ENCODE measurements around the gene ZPBP.
A peak's percentile ranks its signal among the peaks of the same experiment; 100 is the strongest.
"Not testable (repeated sequence)": the region's sequence is repeated elsewhere in the genome, so short reads cannot be mapped to it uniquely, and the experiment has no call there.

Gene ZPBP, protein sequence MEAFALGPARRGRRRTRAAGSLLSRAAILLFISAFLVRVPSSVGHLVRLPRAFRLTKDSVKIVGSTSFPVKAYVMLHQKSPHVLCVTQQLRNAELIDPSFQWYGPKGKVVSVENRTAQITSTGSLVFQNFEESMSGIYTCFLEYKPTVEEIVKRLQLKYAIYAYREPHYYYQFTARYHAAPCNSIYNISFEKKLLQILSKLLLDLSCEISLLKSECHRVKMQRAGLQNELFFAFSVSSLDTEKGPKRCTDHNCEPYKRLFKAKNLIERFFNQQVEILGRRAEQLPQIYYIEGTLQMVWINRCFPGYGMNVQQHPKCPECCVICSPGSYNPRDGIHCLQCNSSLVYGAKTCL

DNA sequence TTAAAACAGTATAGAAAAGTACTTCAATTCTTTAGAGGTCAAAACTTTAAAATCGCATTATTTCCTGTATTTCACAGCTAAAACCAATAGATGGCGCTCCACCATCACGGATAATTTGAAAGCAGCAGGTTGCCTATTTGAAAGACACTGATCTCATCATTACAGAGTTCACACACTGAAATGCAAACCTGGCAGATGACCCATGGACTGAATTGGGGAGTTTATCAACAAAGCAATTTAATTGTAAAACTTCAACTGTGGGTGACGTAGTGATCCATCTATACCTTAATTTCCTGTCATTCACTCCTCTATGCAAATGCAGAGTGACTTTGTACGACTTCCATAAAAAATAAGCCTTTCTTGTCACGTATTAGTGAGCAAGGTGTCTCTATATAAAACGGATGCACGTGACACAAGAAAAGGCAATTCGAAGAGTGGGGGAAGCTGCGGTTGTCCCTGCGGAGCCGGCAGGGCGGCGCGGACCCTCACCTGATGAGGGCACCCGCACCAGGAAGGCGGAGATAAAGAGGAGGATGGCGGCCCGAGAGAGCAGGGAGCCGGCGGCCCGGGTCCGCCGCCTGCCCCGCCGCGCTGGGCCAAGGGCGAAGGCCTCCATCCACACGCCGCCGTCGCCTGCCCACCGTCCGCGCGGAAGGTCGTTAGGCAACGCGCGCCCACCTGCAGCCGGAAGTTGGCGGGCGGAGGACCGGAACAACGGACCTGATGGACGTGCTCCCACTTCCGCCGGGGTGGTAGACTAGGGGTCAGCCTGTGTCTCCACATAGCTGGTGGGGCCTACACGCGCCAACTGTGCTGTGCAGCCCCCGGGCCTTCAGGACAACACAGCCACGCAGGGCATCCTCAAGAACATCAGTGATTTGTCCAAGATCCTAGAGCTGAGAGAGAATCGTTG is at the start of gene ZPBP:
ZPBP (minus strand) TSS at position 668 of the 913 bp plus-strand sequence; CDS start at position 616, 52 bp downstream.
- DNase-seq = peak; percentile 82

DNA sequence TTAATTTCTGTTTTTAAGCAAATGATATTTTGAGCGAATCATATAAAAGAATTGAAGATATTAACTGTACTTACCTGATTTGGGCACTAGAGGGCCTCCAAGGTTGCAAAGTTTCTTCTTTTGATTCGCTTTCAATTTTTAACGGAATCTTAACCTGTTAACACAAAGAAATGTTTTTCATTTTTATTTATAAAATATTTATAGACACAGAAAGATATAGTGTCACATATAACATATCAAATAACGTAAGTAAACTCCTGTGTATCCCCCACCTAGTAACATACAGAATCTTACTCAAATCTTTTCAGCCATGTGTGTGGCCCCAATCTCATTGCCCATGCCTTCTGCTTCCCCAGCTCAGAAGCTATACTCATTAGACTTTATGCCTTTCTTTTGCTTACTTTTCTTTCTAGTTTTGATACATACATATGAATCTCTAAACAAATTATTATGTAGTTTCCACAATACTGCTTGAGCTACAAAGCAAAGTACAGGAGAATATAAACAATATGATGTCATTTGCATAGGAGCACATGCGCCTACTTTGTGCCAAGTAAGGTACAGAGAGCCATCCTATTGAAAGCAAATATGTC is 49.5 kb upstream of the ZPBP start:
- DNase-seq = no peak

DNA sequence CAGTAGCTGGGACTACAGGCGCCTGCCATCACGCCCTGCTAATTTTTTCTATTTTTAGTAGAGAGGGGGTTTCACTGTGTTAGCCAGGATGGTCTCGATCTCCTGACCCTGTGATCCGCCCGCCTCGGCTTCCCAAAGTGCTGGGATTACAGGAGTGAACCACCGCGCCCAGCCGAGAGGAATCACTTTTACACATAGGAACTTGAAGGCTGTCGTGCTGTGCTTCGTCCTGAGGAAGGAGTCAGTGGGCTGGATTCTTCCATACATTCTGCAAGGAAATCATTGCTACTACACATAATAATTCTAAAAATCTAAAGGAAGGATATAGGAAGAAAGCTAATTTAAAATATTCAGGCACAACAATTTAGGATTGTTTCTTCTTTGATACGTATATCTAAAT is 48.8 kb upstream of the ZPBP start:
- no peak for DNase-seq

DNA sequence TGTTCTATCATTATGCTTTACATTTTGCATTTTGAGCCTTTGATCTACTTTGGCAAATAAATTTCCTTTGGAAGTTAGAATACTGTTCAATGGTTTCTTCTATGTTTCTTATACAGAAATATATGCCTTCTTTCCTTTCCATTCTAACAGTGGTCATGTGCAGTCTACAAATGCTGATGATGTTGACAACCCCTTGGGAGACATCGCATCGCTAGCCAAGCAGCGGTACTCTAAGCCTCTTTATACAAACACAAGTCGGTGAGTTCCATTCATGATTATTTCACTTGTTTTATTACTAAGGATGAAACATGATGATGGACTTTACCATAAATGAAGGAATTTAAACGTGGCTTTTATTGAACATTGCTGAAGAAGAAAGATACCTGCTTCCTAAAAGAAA is 48.1 kb upstream of the ZPBP start:
- DNase-seq = no peak

DNA sequence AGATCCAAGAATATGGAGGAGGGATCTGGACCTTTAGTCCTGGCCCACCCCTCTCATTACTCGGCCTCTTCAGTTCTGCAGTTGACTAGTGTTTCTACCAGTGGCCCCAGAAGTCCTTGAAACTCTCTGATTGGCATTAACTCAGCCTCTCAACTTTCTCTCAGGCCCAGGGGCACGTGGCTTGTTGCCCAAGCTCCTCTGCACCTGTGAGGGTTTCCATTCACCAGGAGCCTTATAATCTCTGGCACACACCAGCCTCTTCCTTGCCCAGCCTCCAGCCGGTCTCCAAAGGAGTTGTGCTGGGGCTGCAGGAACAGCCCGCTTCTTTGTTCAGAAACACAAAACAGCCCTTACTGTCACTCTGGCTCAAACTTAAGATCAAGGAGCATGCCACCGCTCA is 47.6 kb upstream of the ZPBP start:
- no peak for DNase-seq

DNA sequence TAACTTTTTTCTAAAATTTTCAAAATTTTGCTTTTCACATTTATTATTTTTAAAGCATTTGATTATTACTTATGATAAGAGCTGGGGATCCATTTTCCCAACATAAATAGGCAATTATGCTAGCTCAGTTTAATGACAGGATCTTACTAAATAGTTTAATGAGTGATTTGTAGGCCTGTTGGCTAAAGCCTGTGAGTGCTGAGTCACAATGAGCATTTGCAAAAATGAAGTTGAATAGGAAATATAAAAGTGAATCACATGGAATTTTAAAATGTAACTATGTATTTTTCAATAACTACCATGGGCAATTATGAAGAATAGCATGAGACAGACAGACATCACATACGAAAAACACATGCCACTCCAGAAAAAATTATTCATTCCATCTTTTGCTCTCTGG is 45.1 kb upstream of the ZPBP start:
- no peak for DNase-seq

DNA sequence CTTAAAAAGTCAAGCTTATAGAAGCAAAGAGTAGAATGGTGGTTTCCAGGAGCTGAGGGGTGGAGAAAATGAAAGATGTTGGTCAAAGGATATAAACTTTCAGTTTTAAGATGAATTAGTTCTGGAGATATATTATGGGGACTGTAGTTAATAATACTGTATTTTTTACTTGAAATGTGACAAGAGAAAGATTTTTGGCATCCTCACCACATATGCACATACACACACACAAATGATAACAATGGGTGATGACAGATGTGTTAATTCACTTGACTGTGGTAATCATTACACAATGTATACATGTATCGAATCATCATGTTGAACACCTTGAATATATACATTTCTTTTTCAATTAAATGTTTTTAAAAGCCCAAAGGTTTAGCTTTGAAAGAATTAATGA is 32.7 kb upstream of the ZPBP start:
- no peak for DNase-seq

DNA sequence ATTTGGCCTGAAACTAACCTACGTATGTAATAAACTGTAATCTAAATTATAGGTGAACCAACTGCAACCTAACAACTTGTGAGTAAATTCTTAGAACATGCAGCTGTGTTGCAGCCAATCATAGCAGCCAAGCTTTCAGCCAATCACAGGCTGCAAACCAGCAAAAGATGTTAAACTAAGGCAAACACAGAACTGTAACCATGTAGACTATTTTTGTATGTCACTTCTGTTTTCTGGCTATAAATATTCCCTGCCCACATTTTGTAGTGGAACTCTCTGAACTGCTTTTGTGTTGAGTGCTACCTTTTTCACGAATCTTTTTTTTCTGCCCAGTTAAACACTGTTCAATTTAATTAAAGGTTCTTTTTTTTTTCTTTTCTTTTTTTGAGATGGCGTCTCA is 28.2 kb upstream of the ZPBP start:
- no peak for DNase-seq

DNA sequence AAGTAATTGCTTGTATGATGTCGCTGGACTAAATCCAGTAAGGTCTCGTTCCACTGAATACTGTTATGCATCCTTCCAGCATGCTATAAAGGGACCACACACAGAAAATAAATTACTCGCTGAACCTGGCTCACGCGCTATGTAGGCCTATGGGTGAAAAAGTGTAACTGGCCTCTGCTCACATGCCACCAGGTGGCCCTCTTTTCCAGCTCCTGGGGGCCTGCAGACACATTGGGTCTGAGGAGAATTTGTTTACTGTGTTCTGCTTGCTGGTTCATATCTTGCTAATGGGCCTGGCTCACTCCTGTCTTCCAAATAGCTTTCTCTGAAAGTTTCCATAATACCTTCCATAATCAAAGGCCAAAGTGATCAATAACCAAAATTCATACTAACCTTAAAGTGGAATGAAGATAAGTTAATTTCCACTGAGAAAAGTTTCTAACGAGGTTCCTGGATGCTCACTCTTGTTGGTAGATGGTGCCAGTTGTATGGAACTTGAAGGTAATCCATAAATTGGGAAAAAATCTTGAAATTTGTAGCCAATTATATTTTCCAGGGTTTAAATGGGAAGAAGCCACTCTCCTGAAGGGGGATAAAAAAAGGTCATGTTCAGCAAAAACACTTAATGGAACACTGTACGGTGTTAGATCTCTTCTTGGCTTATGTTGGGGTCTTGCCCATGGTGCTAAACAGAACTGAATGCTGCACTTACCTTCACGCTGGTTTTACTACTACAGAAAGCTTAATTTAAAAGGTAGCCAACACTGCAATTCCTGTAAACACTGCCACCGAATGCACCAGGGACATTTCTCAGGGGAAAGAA is 27.0 kb upstream of the ZPBP start:
- DNase-seq = no peak

DNA sequence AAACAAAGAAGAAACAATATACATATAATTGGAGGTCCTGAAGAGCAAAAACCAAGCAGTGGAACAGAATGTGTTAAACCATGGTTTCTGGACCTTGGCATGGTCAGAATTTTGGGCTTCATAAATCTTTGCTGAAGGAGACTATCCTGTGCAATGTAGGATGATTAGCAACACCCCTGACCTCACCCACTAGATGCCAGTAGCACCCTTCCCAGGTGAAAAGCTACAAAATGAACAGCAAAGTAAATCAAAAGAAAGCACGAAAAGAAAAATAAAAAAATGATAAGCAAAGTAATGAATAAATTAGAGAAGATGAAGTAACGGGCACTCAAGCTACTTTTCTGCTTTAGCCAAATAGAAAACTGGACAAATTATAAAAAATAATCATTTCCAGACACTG is 19.2 kb upstream of the ZPBP start:
- DNase-seq = no peak

DNA sequence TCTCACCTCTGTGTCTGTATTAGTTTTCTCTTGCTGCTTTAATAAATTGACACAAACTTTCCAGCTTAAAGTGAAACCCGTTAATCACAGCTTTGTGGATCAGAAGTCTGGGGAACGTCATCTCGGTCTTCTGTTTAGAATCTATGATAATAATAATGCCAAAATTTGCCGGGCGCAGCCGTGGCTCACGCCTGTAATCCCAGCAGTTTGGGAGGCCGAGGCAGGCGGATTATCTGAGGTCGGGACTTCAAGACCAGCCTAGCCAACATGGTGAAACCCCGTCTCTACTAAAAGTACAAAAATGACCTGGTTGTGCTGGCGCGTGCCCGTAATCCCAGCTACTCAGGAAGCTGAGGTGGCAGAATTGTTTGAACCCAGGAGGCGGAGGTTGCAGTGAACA is 8.8 kb upstream of the ZPBP start:
- DNase-seq = no peak

DNA sequence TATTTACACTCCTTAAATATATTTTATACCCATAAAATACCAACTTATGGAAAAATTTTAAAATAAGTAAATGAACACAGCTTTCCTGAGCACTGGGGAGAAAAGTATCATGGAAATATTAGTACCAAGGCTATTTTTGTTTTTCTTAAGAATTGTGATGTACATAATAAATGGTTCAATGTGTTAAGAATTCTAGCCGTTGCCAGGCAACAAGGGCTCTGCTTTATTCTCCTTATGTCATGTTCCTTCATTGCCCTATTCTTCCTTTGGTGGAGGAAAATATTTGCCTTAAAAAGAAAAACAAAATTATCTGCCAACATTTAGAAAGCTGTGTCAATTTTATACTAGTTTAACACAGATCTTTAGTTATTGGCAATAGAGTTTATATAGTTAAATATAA is 2.6 kb upstream of the ZPBP start:
- DNase-seq = no peak

DNA sequence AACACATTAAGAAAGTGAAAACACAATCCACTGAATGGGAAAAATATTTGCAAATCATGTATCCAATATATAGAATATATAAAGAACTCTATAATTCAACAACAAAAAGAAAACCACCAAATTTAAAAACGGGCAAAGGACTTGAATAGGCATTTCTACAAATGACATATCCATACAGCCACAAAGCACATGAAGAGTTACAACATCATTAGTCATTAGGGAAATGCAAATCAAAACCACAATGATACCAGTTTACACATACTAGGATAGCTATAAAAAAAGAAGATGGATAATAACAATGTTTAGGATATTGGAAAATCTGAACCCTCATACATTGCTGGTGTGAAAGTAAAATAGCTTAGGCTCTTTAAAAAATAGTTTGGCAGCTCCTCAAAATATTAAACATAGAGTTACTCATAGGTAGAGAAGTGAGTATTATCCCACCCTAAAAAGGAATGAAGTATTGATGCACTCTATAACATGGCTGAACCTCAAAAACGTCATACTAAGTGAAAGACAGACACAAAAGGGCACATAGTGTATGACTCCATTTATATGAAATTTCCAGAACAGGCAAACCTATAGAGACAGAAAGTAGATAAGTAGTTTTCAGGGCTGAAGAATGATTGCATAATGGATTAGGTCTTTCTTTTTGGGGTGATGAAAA is 4.5 kb downstream of the ZPBP start:
- DNase-seq = no peak

DNA sequence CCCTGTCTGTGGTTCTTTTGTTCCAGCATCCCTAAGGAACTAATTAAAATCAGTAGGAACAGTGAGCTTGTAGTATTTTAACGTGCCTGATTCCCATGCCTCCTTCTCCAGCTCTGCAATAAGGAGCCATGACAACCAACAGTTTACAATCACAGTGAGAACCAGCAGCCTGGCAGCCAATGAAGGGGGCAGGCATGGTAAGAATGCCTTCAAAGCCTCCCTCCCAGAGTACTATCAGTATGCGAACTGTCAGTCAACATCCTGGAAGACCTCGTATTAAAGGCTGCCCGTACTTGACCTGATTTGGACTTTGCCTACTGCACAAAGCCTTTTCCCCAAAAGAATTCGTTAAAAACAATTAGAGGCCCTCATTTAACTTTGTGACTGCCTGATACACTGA is 7.7 kb downstream of the ZPBP start:
- DNase-seq = no peak

DNA sequence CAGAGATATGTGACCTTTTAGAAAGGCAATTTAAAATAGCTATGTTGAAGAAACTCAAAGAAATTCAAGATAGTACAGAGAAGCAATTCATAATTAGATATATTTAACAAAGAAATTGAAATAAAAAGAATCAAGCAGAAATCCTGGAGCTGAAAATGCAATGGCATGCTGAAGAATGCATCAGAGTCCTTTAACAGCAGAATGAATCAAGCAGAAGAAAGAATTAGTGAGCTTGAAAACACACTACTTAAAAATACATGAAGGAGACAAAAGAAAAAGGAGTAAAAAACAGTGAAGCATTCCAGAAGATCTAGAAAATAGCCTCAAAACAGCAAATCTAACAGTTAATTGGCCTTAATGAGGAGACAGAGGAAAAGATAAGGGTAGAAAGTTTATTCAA is 20.0 kb downstream of the ZPBP start:
- DNase-seq = no peak

DNA sequence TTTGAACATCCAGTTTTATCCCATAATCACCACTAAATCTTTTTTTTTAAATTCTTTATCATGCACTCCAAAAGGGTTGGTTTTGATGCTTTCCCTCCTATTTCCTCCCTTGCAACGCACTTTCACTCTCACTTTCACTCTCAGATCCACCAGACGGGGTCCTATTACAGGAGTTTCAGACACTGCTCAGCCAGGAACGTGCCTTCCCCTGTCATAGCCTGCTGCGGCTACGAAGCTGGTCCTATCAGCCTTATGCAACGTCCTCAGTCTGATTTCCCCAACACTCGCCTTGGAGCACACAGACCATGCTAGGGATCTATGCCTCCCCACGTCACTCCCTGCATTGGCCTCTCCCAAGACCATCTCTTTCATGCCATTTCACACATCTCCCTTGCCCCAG is 23.4 kb downstream of the ZPBP start:
- peak; percentile 58 for DNase-seq

DNA sequence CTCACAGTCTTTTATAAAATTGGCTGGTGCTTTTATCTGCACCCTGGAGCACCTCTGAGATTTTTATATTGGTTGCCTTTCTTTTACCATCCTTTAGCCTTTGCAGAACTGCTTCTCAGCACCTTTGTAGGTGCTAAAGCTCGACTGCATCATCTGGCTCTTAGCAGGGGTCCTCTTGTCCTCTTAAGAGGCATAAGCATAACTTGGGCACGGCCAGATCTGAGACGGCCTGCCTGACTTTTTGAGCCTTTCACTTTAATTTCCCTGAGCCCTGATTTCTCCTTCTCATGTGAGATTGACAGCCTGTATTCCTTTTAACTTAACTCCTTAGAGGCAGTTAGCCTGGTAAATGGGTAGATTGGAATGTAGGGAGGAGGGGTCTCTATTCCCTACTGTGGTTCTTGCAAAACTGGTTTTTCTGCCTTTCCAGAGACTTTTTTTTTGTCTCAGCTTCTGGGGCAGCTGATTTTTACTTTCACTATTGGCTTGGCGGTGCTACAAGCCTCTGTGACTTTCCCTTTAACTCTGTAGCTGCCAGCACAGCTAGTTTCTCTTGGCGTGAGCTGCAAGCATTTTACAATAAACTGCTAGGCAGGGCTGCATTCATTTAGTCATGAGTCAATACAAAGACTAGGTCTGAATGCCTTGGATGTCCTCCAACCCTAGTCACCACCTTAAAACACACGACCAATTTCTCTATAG is 24.0 kb downstream of the ZPBP start:
- no peak for DNase-seq

DNA sequence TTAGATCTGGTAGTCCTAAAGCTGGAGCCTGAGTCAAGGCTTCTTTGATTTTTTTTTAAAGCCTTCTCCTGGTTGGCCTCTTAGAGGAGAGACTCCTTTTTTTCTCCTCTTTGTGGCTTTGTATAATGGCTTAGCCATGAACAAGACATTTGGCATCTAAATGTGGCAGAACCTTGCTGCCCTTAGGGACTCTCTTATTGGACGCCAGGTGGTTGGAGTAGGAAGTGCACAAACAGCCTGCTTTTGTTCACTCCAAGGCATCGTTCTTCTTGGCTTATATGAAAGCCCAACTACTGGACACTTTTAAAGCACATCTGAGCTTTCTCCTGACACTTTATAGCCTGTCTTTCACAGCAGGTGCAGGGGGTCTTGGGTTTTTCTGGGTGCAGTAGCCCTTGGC is 25.0 kb downstream of the ZPBP start:
- DNase-seq = no peak

DNA sequence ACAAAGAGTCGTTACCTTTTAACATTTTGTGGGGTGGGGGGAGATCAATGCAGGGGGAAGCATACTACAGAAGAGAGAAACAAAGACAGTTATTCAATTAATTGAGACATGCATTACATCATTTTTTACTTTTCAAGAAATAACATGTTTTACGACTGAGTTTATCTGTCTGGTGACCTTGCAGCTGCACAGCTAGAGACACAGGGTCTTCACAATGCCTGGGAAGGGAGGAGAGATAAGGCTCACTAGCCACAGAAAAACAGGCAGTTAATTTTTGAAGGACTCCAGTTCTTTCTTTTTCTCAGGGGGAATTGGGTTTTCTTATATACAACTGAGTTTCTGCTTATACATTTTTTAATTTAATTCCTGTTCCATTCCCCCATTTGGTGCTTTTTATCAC is 30.1 kb downstream of the ZPBP start:
- no peak for DNase-seq

DNA sequence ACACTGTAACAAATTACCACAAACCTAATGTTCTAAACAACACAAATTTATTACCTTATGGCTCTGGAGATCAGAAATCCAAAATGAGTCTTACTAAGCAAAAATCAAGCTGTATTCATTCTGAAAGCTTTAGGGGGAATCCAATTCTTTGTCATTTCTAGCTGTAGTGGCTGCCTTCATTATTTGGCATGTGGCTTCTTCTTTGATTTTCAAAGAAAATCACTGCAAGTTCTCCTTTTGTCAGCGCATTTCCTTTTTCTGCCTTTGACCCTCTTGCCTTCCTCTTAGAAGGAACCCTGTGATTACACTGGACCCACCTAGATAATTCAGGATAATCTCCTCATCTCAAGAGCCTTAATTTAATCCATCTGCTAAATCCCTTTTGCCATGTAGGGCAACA is 36.9 kb downstream of the ZPBP start:
- no peak for DNase-seq

DNA sequence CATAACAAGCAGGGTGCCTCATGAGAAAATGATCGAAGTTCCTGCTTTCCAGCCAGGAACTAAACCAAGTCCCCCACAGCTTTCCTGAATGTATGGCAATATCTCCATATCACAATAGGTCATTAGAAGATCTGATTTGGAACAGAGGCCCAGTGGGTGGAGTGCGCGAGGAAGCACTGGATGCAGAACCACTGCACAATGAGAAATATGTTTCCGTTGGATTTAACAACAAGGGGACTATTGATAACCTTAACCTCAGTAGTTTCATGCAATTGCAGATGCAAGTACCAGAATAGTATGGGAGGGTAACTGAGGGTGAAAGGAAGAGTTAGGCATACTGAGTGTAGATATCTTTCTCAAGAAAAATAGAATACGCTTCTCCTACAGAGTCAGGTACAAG is 45.3 kb downstream of the ZPBP start:
- DNase-seq = no peak

DNA sequence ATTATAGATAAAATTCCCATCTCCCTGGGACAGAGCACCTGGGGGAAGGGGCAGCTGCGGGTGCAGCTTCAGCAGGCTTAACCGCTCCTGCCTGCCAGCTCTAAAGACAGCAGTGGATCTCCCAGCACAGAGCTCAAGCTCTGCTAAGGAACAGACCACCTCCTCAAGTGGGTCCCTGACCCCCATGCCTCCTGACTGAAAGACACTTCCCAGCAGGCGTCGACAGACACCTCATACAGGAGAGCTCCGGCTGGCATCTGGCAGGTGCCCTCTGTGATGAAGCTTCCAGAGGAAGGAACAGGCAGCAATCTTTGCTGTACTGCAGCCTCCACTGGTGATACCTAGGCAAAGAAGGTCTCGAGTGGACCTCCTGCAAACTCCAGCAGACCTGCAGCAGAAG is 51.9 kb downstream of the ZPBP start:
- DNase-seq = not testable (repeated sequence)
